PFSK-1 (cell line): Measurements from ENCODE around the gene BCL10.

Experiments used
- FOXP2 ChIP-seq: optimal IDR thresholded peaks from 2 replicates; pipeline ENCODE3; 2011; ENCODE audit warnings: borderline replicate concordance, control low read depth, inconsistent platforms; ENCODE audit not compliant: insufficient read depth; ENCODE audit errors: extremely low read length, extremely low read depth
- POLR2AphosphoS5 ChIP-seq: IDR thresholded peaks from 2 replicates; pipeline ENCODE4 v1.6.1; 2012; ENCODE audit warnings: low read depth, mild to moderate bottlenecking, control low read depth, low read length, moderate library complexity
- REST ChIP-seq, 2 experiments: IDR thresholded peaks; 2 replicates each; pipeline versions ENCODE4 v1.6.1 to v1.8.0; 2011 to 2012; ENCODE audit warnings: low read depth in 2 of 2, low read length in 2 of 2, control low read depth in 1 of 2, inconsistent platforms in 1 of 2, mild to moderate bottlenecking in 1 of 2, moderate library complexity in 1 of 2; ENCODE audit not compliant: insufficient read depth in 1 of 2
- SIN3A ChIP-seq: IDR thresholded peaks from 2 replicates; pipeline ENCODE4 v1.6.1; 2012; ENCODE audit warnings: mild to moderate bottlenecking, low read length, moderate library complexity, borderline replicate concordance; ENCODE audit not compliant: insufficient read depth
- TAF1 ChIP-seq: IDR thresholded peaks from 2 replicates; pipeline ENCODE4 v1.6.1; 2012; ENCODE audit warnings: low read length, control low read depth, borderline replicate concordance; ENCODE audit not compliant: insufficient read depth

BCL10 gene

GRCh38 chr1:85296980-85297379, 20.5 kb upstream of the BCL10 start:
- TF ChIP-seq TAF1 (no peak), POLR2AphosphoS5 (no peak), REST (IDR thresholded peaks at IDR 0.05; ENCODE audit: insufficient read depth in 1 of 2, low read depth in 2 of 2, low read length in 2 of 2) (no peak), FOXP2 (no peak), SIN3A (no peak)

- TF ChIP-seq SIN3A (no peak), TAF1 (no peak), REST (IDR thresholded peaks at IDR 0.05; ENCODE audit: insufficient read depth in 1 of 2, low read depth in 2 of 2, low read length in 2 of 2) (no peak), FOXP2 (no peak), POLR2AphosphoS5 (no peak)
Observed at GRCh38 chr1:85295654-85296053, 19.2 kb upstream of the BCL10 start.

- no peak for TF ChIP-seq REST (IDR thresholded peaks at IDR 0.05; ENCODE audit: insufficient read depth in 1 of 2, low read depth in 2 of 2, low read length in 2 of 2)
- no peak for TF ChIP-seq FOXP2
- no peak for TF ChIP-seq POLR2AphosphoS5
- no peak for TF ChIP-seq SIN3A
- no peak for TF ChIP-seq TAF1
Observed at GRCh38 chr1:85295006-85295431, 18.6 kb upstream of the BCL10 start.

GRCh38 chr1:85290826-85291225, 14.4 kb upstream of the BCL10 start:
- TF ChIP-seq POLR2AphosphoS5, result no peak

GRCh38 chr1:85289848-85290335, 13.5 kb upstream of the BCL10 start:
- TF ChIP-seq SIN3A, result no peak

GRCh38 chr1:85289207-85289847, 12.9 kb upstream of the BCL10 start:
- no peak for TF ChIP-seq FOXP2
- no peak for TF ChIP-seq POLR2AphosphoS5
- no peak for TF ChIP-seq REST (IDR thresholded peaks at IDR 0.05; ENCODE audit: insufficient read depth in 1 of 2, low read depth in 2 of 2, low read length in 2 of 2)
- no peak for TF ChIP-seq SIN3A
- no peak for TF ChIP-seq TAF1
